Measurements from ENCODE around the gene DNAAF5.

DNA sequence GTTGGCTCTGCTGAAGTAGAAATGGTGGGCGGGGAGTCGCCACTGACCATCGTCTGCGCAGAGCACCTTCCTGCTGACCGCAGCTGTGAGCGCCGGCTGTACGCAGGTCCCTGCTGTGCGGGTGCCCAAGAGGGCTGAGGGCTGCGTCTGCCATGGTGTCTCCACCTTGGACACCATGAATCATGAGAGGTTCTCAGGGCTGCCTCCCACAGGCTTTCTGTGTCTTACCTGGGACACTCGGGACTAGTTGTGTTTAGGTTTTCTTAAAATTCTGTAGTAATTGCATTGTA is 45.5 kb downstream of the DNAAF5 start:
- TF ChIP-seq, protein P1, sequence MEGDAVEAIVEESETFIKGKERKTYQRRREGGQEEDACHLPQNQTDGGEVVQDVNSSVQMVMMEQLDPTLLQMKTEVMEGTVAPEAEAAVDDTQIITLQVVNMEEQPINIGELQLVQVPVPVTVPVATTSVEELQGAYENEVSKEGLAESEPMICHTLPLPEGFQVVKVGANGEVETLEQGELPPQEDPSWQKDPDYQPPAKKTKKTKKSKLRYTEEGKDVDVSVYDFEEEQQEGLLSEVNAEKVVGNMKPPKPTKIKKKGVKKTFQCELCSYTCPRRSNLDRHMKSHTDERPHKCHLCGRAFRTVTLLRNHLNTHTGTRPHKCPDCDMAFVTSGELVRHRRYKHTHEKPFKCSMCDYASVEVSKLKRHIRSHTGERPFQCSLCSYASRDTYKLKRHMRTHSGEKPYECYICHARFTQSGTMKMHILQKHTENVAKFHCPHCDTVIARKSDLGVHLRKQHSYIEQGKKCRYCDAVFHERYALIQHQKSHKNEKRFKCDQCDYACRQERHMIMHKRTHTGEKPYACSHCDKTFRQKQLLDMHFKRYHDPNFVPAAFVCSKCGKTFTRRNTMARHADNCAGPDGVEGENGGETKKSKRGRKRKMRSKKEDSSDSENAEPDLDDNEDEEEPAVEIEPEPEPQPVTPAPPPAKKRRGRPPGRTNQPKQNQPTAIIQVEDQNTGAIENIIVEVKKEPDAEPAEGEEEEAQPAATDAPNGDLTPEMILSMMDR (IDR thresholded peaks at IDR 0.05): no peak
- TF ChIP-seq ZFX (IDR thresholded peaks at IDR 0.05; ENCODE audit: borderline replicate concordance): no peak
